Measurements from ENCODE around the gene TBC1D1.

Gene TBC1D1

DNA sequence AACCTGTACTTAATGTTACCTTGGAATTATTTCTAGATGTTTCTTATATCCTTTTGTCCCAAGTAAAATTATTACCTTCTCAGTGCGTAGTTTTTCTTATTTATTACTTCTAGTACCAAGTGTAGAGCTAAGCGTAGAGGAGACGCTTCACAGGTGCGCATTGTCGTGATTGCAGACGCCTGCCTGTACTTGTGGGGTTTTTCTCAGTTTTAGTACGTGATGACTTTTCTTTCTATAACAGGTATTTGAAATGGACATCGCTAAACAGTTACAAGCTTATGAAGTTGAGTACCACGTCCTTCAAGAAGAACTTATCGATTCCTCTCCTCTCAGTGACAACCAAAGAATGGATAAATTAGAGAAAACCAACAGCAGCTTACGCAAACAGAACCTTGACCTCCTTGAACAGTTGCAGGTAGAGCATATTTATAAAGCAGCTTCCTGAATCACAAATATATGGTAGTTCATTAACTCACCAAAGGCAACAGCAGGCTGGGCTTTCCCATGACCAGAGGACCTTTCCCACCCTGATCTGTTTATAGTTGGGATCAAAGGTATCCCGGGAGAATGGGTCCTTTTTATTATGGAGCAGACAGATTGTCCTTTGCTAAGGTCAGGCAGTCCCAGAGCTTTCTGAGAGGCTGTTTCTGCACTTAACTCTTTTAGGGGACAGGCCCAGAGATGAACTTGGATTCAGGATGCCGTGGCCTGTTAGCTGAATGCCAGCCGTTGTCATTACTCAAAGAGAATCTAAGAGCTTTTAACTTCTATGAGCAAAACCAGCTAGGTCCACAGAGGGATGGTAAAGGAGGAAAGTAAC lies 242.2 kb downstream of the TBC1D1 start:
- DNase-seq = no peak

DNA sequence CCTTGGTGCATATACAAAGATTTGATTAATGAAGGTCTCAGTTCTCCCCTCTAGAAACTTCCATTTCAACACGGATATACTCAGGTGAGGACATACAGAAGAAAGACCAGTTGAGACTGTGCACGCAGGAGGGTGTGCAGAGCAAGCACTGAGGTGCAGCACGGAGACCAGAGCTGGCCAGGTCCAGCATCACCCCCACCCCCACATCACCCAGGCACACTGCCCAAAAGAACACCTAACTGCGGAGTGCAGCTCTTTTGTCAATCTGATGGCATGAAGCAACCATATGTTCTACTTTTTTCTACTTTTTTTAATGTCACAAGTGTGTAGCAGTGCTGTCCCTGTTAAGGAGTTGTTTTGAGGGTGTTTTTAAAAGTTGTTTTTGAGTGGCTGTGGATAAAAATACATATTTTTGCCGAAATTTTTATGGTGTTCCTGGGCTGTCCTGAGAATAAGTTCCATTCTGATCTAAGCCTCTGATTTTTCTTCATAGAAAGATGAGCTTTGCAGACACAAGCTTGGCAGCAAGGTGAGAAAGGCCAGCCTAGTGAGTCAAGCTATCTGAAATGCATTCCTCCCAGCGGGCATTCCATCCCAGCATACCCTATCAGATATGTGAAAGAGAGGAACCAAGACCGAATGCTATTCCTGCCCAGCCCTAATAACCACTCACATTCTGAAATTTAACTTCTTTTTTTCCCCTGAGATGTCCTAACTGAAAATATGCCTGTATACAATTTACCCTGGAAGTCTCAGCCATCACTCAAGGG lies 243.0 kb downstream of the TBC1D1 start:
- DNase-seq = no peak

- DNase-seq = no peak
These were observed 244.3 kb downstream of the TBC1D1 start for GRCh38 chr4:38135201-38135600.

GRCh38 chr4:38136604-38137003 lies 245.7 kb downstream of the TBC1D1 start:
- no peak for DNase-seq

DNA sequence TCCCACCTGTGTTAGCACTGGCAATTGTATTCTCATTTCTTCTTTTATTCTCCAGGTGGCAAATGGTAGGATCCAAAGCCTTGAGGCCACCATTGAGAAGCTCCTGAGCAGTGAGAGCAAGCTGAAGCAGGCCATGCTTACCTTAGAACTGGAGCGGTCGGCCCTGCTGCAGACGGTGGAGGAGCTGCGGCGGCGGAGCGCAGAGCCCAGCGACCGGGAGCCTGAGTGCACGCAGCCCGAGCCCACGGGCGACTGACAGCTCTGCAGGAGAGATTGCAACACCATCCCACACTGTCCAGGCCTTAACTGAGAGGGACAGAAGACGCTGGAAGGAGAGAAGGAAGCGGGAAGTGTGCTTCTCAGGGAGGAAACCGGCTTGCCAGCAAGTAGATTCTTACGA lies 246.2 kb downstream of the TBC1D1 start:
- DNase-seq = no peak

- DNase-seq = no peak
These were observed 247.5 kb downstream of the TBC1D1 start for GRCh38 chr4:38138363-38138762.

DNA sequence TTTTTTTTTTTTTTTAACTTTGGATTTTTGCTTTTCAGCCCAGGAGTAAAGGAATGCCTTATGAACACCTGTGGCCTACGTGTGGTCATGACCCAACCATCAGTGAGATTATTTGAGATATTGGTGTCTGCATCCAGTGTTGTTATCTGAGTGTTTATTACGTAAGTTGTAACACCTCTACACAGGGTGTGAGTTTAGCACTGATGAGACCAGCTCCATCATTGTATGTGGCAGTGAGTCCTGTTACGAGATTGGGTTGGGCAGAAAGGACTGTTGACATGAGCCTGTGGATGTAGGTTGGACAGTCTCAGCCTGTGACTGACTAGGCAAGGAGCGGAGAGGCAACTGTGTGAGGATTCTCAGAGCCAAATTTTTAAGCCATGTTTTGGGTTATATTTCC lies 248.3 kb downstream of the TBC1D1 start:
- DNase-seq = no peak

- DNase-seq = no peak
These were observed 249.8 kb downstream of the TBC1D1 start for GRCh38 chr4:38140643-38141203.

DNA sequence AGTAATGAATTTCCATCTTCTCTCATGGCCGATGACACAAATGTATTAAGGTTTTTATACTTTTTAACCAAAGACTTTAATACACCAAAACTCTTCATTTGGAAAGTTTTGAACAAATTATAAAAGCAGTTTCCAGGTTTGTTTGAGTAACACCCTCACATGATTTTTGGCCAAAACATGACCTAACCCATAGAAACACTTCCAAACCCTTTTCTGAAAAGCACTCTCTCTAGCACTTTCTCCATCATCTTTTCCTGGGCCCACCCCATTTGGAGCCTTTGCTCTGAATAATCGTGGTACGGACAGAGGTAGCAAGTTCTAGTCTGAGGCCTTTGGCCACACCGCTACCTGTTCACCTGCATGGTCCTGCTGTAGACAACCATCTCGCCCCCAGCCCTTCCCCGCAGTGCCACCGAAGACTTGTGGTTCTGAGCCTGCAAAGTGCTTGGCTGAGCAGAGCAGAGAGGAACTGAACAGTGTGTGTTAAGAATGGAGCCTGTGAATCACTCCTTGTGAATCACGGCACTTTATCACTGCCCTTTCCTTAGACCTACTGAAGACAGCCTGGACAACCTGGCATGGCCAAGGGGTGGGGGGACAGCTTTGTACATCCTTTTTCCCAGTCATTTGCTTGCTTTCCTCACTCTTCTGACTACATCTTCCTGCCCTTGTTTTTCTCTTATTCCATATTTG lies 251.1 kb downstream of the TBC1D1 start:
- DNase-seq = no peak

GRCh38 chr4:38144031-38144430 lies 253.1 kb downstream of the TBC1D1 start:
- no peak for DNase-seq

DNA sequence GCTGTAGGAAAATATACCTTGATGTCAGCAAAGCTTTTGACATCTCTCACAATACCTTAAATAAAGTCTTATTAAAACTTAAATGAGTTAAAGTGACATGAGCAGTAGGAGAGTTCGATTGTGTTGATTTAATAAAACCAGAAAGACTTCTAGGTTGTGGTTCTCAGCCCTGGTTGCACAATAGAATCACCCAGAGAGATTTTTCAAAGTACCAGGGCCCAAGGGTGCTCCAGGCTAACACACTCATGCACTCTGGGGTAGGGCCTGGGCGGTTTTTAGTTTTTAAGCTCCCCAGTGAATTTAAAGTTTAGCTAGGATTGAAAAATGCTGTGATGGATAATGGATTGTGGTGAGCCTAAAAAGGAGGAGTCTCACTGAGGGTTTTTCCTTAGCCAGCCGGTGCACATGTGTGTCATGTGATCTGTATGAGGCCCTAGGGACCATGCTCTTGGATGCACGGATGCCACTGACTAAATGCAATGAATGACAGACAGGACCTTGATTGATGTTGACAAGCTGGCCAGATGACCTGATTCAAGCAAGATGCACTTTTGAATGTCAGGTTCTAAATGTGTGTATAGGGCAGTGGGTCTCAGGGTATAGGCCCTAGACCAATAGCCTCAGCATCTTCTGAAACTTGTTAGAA lies 254.3 kb downstream of the TBC1D1 start:
- DNase-seq = no peak

- DNase-seq = no peak
These were observed 254.9 kb downstream of the TBC1D1 start for GRCh38 chr4:38145741-38146140.

GRCh38 chr4:38146383-38146782 lies 255.5 kb downstream of the TBC1D1 start:
- DNase-seq = no peak

DNA sequence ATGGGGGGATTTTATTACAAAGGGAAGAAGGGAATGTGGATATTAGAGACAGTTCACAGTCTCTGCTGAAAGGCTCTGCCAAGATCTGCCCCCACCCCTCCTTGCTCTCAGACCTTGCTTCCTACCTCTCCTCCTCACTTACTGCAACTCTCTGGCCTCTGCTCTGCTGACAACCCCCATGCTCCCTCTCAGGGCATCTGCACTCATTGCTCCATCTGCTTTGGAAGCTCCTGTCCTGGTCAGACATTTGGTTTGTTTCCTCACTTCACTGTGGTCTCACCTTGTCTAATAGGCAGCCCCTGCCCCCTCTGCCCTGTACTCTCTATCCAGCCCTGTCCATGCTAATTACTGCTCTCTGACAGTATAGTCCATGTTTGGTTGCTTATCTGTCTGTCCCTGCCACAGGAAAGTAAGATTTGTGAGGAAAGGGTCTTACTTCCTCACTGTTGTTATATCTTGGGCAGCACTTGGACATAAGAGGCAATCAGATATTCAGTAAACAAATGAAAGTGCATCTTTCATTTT lies 258.6 kb downstream of the TBC1D1 start:
- DNase-seq = no peak

GRCh38 chr4:38149997-38150671 lies 259.2 kb downstream of the TBC1D1 start:
- no peak for DNase-seq

DNA sequence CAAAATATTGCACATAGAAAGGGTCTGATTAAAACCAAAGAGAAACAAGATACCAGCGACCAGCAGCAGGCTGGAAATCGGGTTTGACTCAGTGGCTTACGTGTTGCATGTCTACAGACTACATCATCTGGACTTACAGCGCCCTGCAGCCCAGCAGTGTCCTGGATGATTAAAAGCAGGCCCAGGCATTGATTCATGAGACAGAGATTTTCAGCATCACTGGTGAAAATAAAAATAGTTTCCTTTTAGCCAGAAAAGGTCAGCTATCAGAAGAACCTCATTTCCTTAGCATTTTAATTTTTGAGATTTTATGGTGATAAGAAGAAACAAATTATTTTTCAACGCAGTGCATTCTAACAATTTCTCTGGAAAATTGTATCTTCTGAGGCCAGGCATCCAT lies 259.9 kb downstream of the TBC1D1 start:
- no peak for DNase-seq

GRCh38 chr4:38151873-38152272 lies 261.0 kb downstream of the TBC1D1 start:
- DNase-seq = no peak

DNA sequence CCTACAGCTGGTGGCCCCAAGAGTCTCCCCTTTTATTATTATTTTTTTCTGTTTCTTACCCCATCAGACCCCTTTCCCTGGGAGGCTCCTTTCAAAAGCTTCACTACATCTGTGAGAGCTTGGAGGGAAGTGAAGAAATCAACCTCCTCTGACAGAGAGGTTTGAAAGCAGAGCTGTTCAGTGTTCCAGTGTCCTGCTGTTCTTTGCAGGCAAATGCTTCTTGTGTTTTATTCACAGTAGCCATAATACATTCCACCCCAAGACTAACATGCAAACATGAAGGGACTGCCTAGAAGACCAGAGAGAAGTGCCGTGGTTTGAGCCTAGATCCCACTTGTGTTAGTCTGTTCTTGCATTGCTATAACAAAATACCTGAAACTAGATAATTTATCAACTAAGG lies 261.4 kb downstream of the TBC1D1 start:
- no peak for DNase-seq

- no peak for DNase-seq
These were observed 262.0 kb downstream of the TBC1D1 start for GRCh38 chr4:38152721-38153386.

DNA sequence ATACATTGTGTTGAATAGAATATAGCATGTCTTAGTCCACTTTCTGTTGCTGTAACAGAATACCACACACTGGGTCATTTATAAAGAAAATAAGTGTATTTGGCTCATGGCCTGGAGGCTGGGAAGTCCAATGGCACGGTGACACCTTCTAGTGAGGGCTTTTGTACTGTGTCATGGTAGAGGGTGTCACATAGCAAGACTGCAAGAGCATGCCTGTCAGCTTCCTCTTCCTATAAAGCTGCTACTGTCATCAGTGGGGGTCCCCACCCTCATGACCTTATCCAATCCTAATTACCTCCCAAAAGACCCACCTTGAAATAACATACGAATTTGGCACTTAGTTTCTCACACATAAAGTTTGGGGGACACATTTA lies 262.5 kb downstream of the TBC1D1 start:
- DNase-seq = no peak

DNA sequence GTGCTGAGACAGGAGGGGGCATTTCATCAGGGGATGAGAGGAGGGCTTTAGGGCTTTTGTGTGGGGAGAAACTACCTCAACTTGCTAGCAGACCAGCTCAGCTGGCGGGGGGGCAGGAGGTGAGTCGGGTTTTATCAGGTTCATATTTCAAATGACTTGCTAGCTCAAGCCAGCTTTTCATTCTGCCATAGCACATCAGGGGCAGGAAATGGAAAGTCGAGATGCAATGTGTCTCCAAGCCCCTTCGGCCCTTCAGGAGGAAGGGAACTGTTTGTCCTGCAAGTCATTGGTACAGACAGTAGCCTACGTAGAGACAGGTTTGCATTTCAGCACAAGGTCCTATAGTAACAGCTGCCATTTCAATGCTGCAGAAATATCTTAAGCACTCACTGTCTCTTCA lies 263.4 kb downstream of the TBC1D1 start:
- no peak for DNase-seq

Data from NCI-H2081 treated with DMSO at 0.1 percent for 48 hours (cell line).